Prostate gland (tissue), 2 donors: ENCODE results near the gene CDH5.

Experiments
- CTCF ChIP-seq, 4 experiments: fragments of 200-600 bp in 2 of 4; fragments of 450-650 bp in 2 of 4; sonication (generic) in 2 of 4; IDR thresholded peaks; 1 replicate in 3 of 4; 2 replicates in 1 of 4; pipeline ENCODE4 v1.5.1; 2016 to 2019; ENCODE audit warnings: antibody characterized with exemption in 4 of 4, mild to moderate bottlenecking in 2 of 4, moderate library complexity in 2 of 4
- POLR2A ChIP-seq: fragments of 450-650 bp; IDR thresholded peaks from one replicate; pipeline ENCODE4 v1.6.1; 2016; ENCODE audit warnings: antibody characterized with exemption, mild to moderate bottlenecking
- POLR2AphosphoS5 ChIP-seq: sonication (generic); formaldehyde crosslinking; IDR thresholded peaks from one replicate; pipeline ENCODE4 v1.6.1; 2017; ENCODE audit warnings: antibody characterized with exemption

DNA sequence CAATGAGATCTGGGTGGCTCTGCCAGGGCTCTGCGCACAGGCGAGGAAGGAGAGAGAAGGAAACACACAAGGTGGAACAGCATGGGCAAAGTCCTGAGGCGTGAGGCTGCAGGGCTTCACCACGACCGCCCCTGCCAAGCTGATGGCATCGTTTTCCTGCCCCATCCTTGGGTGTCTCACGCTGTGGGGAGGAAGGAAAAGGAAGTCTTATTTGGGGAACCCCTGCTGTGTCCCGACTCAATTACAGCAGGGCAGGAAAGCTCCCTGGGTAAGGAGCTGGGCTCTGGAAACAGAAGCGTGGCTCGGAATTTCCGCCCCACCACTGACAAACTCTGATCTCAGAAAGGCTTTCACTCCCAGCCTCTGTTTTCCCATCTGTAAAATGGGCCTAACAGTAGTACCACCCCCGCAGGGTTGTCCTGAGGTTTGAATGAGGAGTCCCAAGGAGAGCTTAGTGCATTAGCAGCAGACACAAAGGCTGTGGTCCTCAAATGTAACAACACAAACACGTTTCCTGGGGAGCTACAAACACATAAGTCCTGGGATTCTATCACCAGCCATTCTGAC lies 3.2 kb upstream of the CDH5 start:
- TF ChIP-seq CTCF (IDR thresholded peaks at IDR 0.05) (no peak), POLR2A (no peak), POLR2AphosphoS5 (no peak)
